Globus pallidus (tissue), 1 donor: ENCODE measurements around the gene YES1.
"Not testable (repeated sequence)": the region's sequence is repeated elsewhere in the genome, so short reads cannot be mapped to it uniquely, and the experiment has no call there.

ENCODE experiments used
- DNase-seq: peaks from one replicate; pipeline ENCODE4 v3.0.0-alpha.2; 2015; ENCODE audit warnings: low spot score

The YES1 gene

GRCh38 chr18:784470-785172 lies 27.4 kb downstream of the YES1 start:
- DNase-seq, result no peak

GRCh38 chr18:778194-778927 lies 33.7 kb downstream of the YES1 start:
- DNase-seq, result no peak

- no peak for DNase-seq
Measured at GRCh38 chr18:777021-777420, 35.0 kb downstream of the YES1 start.

GRCh38 chr18:776044-776443 lies 36.0 kb downstream of the YES1 start:
- DNase-seq, result not testable (repeated sequence)

GRCh38 chr18:774811-775210 lies 37.2 kb downstream of the YES1 start:
- DNase-seq, result no peak

- no peak for DNase-seq
Measured at GRCh38 chr18:773980-774624, 37.9 kb downstream of the YES1 start.

GRCh38 chr18:770583-770961 lies 41.5 kb downstream of the YES1 start:
- DNase-seq, result no peak

GRCh38 chr18:767961-768360 lies 44.1 kb downstream of the YES1 start:
- DNase-seq, result no peak

GRCh38 chr18:767084-767882 lies 44.8 kb downstream of the YES1 start:
- DNase-seq, result no peak

GRCh38 chr18:766550-766860 lies 45.5 kb downstream of the YES1 start:
- DNase-seq, result no peak

GRCh38 chr18:765764-766549 lies 46.1 kb downstream of the YES1 start:
- no peak for DNase-seq

GRCh38 chr18:759864-760263 lies 52.2 kb downstream of the YES1 start:
- not testable (repeated sequence) for DNase-seq

- no peak for DNase-seq
Measured at GRCh38 chr18:755506-755905, 56.5 kb downstream of the YES1 start.

- DNase-seq, result no peak
Measured at GRCh38 chr18:754656-755055, 57.4 kb downstream of the YES1 start.

GRCh38 chr18:750456-750855 lies 61.6 kb downstream of the YES1 start:
- DNase-seq, result no peak

- DNase-seq, result no peak
Measured at GRCh38 chr18:744832-745597, 67.0 kb downstream of the YES1 start.

- DNase-seq, result peak; percentile 35
Measured at GRCh38 chr18:741931-742512, 70.0 kb downstream of the YES1 start.

- DNase-seq, result no peak
Measured at GRCh38 chr18:732371-732770, 79.7 kb downstream of the YES1 start.

GRCh38 chr18:731185-731584 lies 80.9 kb downstream of the YES1 start:
- no peak for DNase-seq

GRCh38 chr18:730692-731091 lies 81.3 kb downstream of the YES1 start:
- no peak for DNase-seq

GRCh38 chr18:730120-730519 lies 81.9 kb downstream of the YES1 start:
- DNase-seq, result not testable (repeated sequence)
